ENCODE measurements around the gene TOGARAM2. TPM values are rescaled to one million over a fixed set of nuclear protein-coding genes. Genes with fewer than 3 reads are reported as not detected.
A peak's percentile ranks its signal among the peaks of the same experiment; 100 is the strongest.

TOGARAM2 gene
- total and polyA plus RNA-seq, 2 of the 13 experiments (the other 11 are each of a cell fraction or from before 2014, with no cell fraction given) = under 0.01 to 0.05 TPM

- in situ Hi-C loops (cut with HindIII; ENCODE audit: extremely low pct_ligation_motif_present, low pct_unique_long_range_greater_than_20kb) (no loop called here), intact Hi-C loops (cut with micrococcal nuclease; ENCODE audit: unreplicated experiment) (no loop called here)
- ATAC-seq (no peak), FAIRE-seq (no peak), DNase-seq (ENCODE audit: low spot score) (no peak)
- Histone ChIP-seq H3K4me2 (ENCODE audit: low read depth, low read length) (no peak overlapping the region), H3K27ac (ENCODE audit: extremely low read length, insufficient read depth, low read length) (no peak overlapping the region), H3K9me3 (ENCODE audit: low read length) (no peaks in the 10 kb centered on the region), H3K4me3 (replicated peaks in 1 of 3; ENCODE audit: insufficient read depth in 1 of 3, low read depth in 2 of 3, low read length in 3 of 3) (no peak overlapping the region), H2AFZ (ENCODE audit: low read length) (no peak overlapping the region), H4K20me1 (ENCODE audit: insufficient read depth, low read length) (no peaks in the 10 kb centered on the region), H3K4me1 (ENCODE audit: insufficient read depth, low read length) (no peaks in the 10 kb centered on the region), H3K9ac (ENCODE audit: insufficient read depth, low read depth, low read length) (no peak overlapping the region), H3K36me3 (replicated peaks in 1 of 2; ENCODE audit: control insufficient read depth in 1 of 2, insufficient read depth in 2 of 2, low read length in 2 of 2) (no peaks in the 10 kb centered on the region), H3K79me2 (ENCODE audit: insufficient read depth, low read length) (no peaks in the 10 kb centered on the region), H3K27me3 (ENCODE audit: control insufficient read depth in 1 of 2, insufficient read depth in 2 of 2, low read length in 2 of 2) (peaks cover 0 to 12% of the 10 kb centered on the region in 2 experiments; a peak in 2 of 5 replicates)
- TF ChIP-seq ZNF121 (CRISPR knock-in tag; IDR thresholded peaks at IDR 0.05) (peak; percentile 50; the same call in 1 of the 2 replicates), DRAP1 (CRISPR knock-in tag; IDR thresholded peaks at IDR 0.05) (no peak)
- BruUV-seq (replicated peaks) = no TSS peak
- CTCF ChIA-PET (ENCODE audit: low intra/inter-chr PET ratio, low total read pairs) = no interaction called here
- POLR2A ChIA-PET = no interaction called here
Measured at GRCh38 chr2:29031046-29031445, 49.9 kb downstream of the TOGARAM2 start.

- Histone ChIP-seq H3K79me2 (ENCODE audit: insufficient read depth, low read length) (no peaks in the 10 kb centered on the region), H3K9ac (ENCODE audit: insufficient read depth, low read depth, low read length) (no peak overlapping the region), H2AFZ (ENCODE audit: low read length) (no peak overlapping the region), H3K4me2 (ENCODE audit: low read depth, low read length) (no peak overlapping the region), H3K27me3 (ENCODE audit: control insufficient read depth in 1 of 2, insufficient read depth in 2 of 2, low read length in 2 of 2) (peaks cover 0 to 10% of the 10 kb centered on the region in 2 experiments; a peak in 2 of 5 replicates), H3K4me1 (ENCODE audit: insufficient read depth, low read length) (no peaks in the 10 kb centered on the region), H3K36me3 (replicated peaks in 1 of 2; ENCODE audit: control insufficient read depth in 1 of 2, insufficient read depth in 2 of 2, low read length in 2 of 2) (no peaks in the 10 kb centered on the region), H4K20me1 (ENCODE audit: insufficient read depth, low read length) (no peaks in the 10 kb centered on the region), H3K4me3 (replicated peaks in 1 of 3; ENCODE audit: insufficient read depth in 1 of 3, low read depth in 2 of 3, low read length in 3 of 3) (no peak overlapping the region), H3K27ac (ENCODE audit: extremely low read length, insufficient read depth, low read length) (no peak overlapping the region), H3K9me3 (ENCODE audit: low read length) (no peaks in the 10 kb centered on the region)
- DNase-seq (ENCODE audit: low spot score) = no peak
- intact Hi-C loops (cut with micrococcal nuclease; ENCODE audit: unreplicated experiment) (no loop called here), in situ Hi-C loops (cut with HindIII; ENCODE audit: extremely low pct_ligation_motif_present, low pct_unique_long_range_greater_than_20kb) (no loop called here)
- TF ChIP-seq NR2F6 (IDR thresholded peaks at IDR 0.05) = no peak
- no peak for TF ChIP-seq NR2F6 (CRISPR knock-in tag; IDR thresholded peaks at IDR 0.05)
- TF ChIP-seq KDM3A (CRISPR knock-in tag; IDR thresholded peaks at IDR 0.05; ENCODE audit: low read depth) = no peak
- ChIA-PET POLR2A (no interaction called here), CTCF (ENCODE audit: low intra/inter-chr PET ratio, low total read pairs) (no interaction called here)
- no peak for ATAC-seq
- no peak for FAIRE-seq
- WGBS (ENCODE audit: low lambda C conversion rate) = 16% methylated on average over 5 of the region's 5 CpGs
- no TSS peak for BruUV-seq (replicated peaks)
Measured at GRCh38 chr2:29032189-29032588, 51.1 kb downstream of the TOGARAM2 start.

Measured in HepG2 (cell line).